Psoas muscle (tissue), 8 donors: ENCODE data around the gene CREB3L1. TPM values are rescaled to one million over a fixed set of nuclear protein-coding genes. Genes with fewer than 3 reads are reported as not detected.

Experiments used
- ATAC-seq, 4 donors: fragments of 200-7000 bp; cut with Tn5 transposase; one replicate each; pipeline ENCODE4 v1.9.1; 2020; ENCODE audit warnings: moderate library complexity in 3 of 4, mild to moderate bottlenecking in 2 of 4
- DNase-seq, 2 donors: peaks; one replicate each; pipeline ENCODE4 v3.0.0-alpha.2; 2020
- H3K27ac ChIP-seq: fragments of 200-600 bp; one replicate; pipeline ENCODE4 v1.8.0; 2022
- H3K27me3 ChIP-seq, 3 donors: fragments of 200-600 bp in 1 of 3; one replicate each; pipeline versions ENCODE4 v1.6.1 to v1.8.0; 2013 to 2022; ENCODE audit warnings: low read length in 2 of 3, mild to moderate bottlenecking in 2 of 3, moderate library complexity in 1 of 3; ENCODE audit not compliant: insufficient read depth in 3 of 3
- H3K36me3 ChIP-seq, 2 donors: fragments of 200-600 bp in 1 of 2; one replicate each; pipeline versions ENCODE4 v1.6.1 to v1.8.0; 2013 to 2022; ENCODE audit warnings: low read depth in 1 of 2, mild to moderate bottlenecking in 1 of 2, moderate library complexity in 1 of 2; ENCODE audit not compliant: insufficient read depth in 1 of 2
- H3K4me1 ChIP-seq: fragments of 200-600 bp; one replicate; pipeline ENCODE4 v1.8.0; 2022
- H3K4me3 ChIP-seq: fragments of 200-600 bp; one replicate; pipeline ENCODE4 v1.8.0; 2022; ENCODE audit warnings: mild to moderate bottlenecking
- H3K9me3 ChIP-seq: fragments of 200-600 bp; one replicate; pipeline ENCODE4 v1.8.0; 2022
- WGBS, 3 donors: extraction: QIAGEN DNeasy Blood & Tissue Kit; methylation state at CpG; one replicate each; pipeline versions ENCODE4 v1.1.6 to v1.1.7; 2013; 5-methylcytosine and 5-hydroxymethylcytosine counted together
- intact Hi-C, 2 donors: fragments of 100-400 bp; cut with DNase I; formaldehyde crosslinking; loops; one replicate each; pipeline versions ENCODE4 v1.11.0 to v1.14.2; 2022
- polyA plus RNA-seq, 3 donors: library from polyadenylated mRNA; stranded (reverse); fragments of 200-250 nt; gene quantifications; one replicate each; pipeline ENCODE4 v1.2.3, GENCODE V29; 2013
- total RNA-seq, 4 donors: library from RNA; stranded (reverse); fragmentation: NEBNext Ultra II Directional in 2 of 4; extraction: Animal tissue kit (Norgen Biotek cat#: 25700) in 2 of 4; gene quantifications; one replicate each; pipeline versions ENCODE4 v1.2.1 to v1.2.4, GENCODE V29; 2021 to 2023
- TF ChIP-seq, protein P1 (sequence below): fragments of 200-600 bp; IDR thresholded peaks from one replicate; pipeline ENCODE4 v1.8.0; 2022; ENCODE audit warnings: antibody characterized with exemption
- donor health status: healthy with polysubstance abuse.
- donor health status: DM: no; HTN: no; CAD: no; lungs with moderate emphysema.
- donor health status: Bipolar disorder and iron deficiency.
- donor health status: healthy.
- donor health status: DM: yes; HTN: yes; CAD: no.
- donor health status: DM: no; HTN: no; CAD: no.
- donor health status: DM: no; HTN: no; CAD: no.
- donor health status: DM: yes; HTN: yes; CAD: no.

CREB3L1 gene
- total and polyA plus RNA-seq, 7 donors, result 1.4 to 6.9 (median 2.2) TPM

DNA sequence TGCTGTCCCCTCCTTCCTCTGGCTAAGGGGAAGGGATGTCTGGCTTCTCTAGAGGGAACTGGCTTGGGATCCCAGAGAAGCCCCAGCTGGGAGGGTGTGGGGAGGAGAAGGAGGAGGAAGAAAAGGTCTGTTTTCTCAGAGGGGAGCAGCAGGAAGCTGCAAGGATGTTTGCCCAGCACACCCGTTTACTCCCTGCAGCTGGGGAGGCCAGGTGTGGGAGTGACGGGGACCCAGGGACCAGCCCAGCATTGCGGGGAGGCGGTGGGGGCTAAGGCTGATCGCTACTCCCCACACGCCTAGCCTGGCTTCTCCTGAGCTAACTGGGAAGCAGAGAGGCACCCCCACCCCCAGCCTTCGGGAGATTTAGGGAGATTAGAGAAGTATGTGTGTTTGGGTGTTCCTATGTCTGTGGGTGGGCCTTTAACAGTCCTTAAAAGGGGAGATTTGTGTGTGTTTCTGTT is 3.9 kb downstream of the CREB3L1 start:
- WGBS, 3 donors, result 43 to 56% (median 55%) methylated on average over 7 of the region's 7 CpGs

DNA sequence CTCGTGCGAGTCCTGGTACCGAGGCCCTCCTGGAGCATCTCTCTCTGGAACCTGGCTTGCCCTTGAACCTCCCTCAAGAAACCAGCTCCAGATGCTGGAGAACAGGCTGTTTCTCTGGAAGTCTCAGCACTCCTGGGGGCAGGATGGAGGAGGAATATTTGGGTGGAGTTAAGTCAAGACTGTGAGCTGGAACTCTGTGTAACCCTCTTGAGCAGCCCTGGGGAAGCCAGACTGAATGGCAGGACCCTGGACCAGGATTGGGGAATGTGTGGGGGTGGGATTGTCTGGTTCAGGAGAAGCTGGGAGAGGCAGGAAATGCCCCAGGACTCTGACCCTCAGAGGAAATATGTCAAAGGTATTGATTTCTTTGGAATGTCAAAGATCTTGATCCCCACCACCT is 7.7 kb downstream of the CREB3L1 start:
- TF ChIP-seq, protein P1, sequence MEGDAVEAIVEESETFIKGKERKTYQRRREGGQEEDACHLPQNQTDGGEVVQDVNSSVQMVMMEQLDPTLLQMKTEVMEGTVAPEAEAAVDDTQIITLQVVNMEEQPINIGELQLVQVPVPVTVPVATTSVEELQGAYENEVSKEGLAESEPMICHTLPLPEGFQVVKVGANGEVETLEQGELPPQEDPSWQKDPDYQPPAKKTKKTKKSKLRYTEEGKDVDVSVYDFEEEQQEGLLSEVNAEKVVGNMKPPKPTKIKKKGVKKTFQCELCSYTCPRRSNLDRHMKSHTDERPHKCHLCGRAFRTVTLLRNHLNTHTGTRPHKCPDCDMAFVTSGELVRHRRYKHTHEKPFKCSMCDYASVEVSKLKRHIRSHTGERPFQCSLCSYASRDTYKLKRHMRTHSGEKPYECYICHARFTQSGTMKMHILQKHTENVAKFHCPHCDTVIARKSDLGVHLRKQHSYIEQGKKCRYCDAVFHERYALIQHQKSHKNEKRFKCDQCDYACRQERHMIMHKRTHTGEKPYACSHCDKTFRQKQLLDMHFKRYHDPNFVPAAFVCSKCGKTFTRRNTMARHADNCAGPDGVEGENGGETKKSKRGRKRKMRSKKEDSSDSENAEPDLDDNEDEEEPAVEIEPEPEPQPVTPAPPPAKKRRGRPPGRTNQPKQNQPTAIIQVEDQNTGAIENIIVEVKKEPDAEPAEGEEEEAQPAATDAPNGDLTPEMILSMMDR, result no peak
- DNase-seq (no peak), ATAC-seq (peak in 2 of 4 donors; percentile 21 to 25)
- H3K27me3 ChIP-seq, result peaks cover 0 to 18% (median 0%) of the 10 kb centered on the region in 3 donors
- no peak overlapping the region for H3K27ac ChIP-seq
- no peaks in the 10 kb centered on the region for H3K4me1 ChIP-seq
- H3K9me3 ChIP-seq, result no peaks in the 10 kb centered on the region
- intact Hi-C loops, result no loop called here
- H3K4me3 ChIP-seq, result no peak overlapping the region
- H3K36me3 ChIP-seq, result no peaks in the 10 kb centered on the region
- 81 to 87% (median 83%) methylated on average over 3 of the region's 3 CpGs for WGBS, 3 donors

More for the DNA sequence above, 3.9 kb downstream of the CREB3L1 start:
- Histone ChIP-seq H3K27ac (no peak overlapping the region), H3K36me3 (no peaks in the 10 kb centered on the region), H3K9me3 (no peaks in the 10 kb centered on the region), H3K4me1 (peaks cover 7% of the 10 kb centered on the region), H3K27me3 (peaks cover 0 to 48% (median 9%) of the 10 kb centered on the region in 3 donors), H3K4me3 (no peak overlapping the region)
- DNase-seq (no peak), ATAC-seq (no peak)
- intact Hi-C loops, result no loop called here
- TF ChIP-seq, protein P1, result no peak

DNA sequence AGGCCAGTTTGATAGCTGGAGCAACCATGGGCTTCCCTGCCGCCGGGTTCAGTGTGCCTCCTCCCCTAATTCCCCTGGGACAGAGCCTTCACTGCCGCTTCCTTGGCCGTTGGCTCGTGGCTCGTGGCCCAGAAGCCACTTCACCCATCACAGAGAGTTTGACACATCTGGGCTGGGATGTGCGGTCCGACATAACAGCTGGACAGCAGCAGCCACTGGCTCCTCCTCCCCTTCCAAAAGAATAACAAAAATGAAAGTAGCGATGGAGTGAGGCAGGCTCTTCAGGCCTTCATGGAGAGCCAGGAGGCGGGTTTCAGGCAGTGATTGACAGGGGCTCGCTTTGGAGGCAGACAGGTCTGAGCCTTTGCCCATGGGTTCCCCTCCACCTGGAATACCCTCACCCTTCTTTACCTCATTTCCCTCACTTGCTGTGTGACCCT is 8.2 kb downstream of the CREB3L1 start:
- WGBS, 3 donors, result 24 to 37% (median 30%) methylated on average over 11 of the region's 11 CpGs
- intact Hi-C loops, result no loop called here
- H3K4me3 ChIP-seq, result no peak overlapping the region
- ATAC-seq (peak in 3 of 4 donors; percentile 36 to 57 (median 54)), DNase-seq (peak; percentile 69 to 84)
- peaks cover 0 to 13% (median 0%) of the 10 kb centered on the region in 3 donors for H3K27me3 ChIP-seq
- H3K9me3 ChIP-seq, result no peaks in the 10 kb centered on the region
- no peaks in the 10 kb centered on the region for H3K36me3 ChIP-seq
- no peaks in the 10 kb centered on the region for H3K4me1 ChIP-seq
- H3K27ac ChIP-seq, result no peak overlapping the region
- TF ChIP-seq, protein P1, result no peak

DNA sequence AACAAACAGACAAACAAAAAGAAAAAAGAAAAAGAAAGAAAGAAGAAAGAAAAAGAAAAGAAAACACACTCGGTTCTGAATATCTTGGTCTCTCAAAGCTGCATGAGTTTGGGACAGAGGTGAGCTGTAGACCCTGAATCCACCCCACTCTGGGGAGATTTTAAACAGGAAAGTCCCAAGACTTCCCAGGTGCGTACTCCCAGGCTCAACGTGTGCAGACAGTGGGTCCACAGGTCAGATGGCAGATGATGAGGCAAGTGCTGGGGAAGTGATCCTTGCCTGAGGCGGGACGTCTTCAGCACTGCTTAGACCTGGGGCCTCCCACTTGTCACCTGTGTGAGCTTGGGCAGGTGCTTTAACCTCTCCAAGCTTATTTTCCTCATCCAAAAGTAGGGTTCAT is 9.3 kb downstream of the CREB3L1 start:
- no peaks in the 10 kb centered on the region for H3K36me3 ChIP-seq
- 79 to 88% (median 87%) methylated on average over 5 of the region's 5 CpGs for WGBS, 3 donors

More for the DNA sequence above, 9.3 kb downstream of the CREB3L1 start:
- intact Hi-C loops, result no loop called here
- H3K4me1 ChIP-seq, result no peaks in the 10 kb centered on the region
- H3K4me3 ChIP-seq, result no peak overlapping the region
- no peaks in the 10 kb centered on the region for H3K9me3 ChIP-seq
- TF ChIP-seq, protein P1, result no peak
- DNase-seq (no peak), ATAC-seq (no peak)
- peaks cover 0 to 10% (median 0%) of the 10 kb centered on the region in 3 donors for H3K27me3 ChIP-seq
- no peak overlapping the region for H3K27ac ChIP-seq
